ENCODE results near the gene CDK5RAP2.

Gene CDK5RAP2

DNA sequence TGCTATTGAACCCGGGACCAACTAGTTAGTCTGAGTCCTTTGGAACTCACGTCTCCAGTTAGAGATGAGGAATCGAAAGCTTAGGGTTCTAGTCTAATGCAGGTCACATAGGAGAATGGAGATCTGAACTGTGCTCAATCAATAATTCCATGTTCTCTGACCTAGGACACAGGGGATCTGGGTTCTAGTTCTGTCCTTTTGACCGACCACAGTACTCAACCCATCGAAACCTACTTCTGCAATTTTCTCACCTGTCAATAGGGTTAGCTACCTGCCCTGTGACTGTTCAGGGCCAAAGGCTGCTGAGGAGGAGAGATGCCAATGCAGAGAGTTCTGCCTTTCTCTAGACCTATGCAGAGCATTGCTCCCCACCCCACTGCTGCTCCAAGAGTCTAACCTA is 187.7 kb downstream of the CDK5RAP2 start:
- Histone ChIP-seq H3K23ac (ENCODE audit: low read length) (no peak overlapping the region), H3K18ac (ENCODE audit: low read length) (no peak overlapping the region), H2BK120ac (ENCODE audit: insufficient read depth, low read length, poor library complexity) (no peak overlapping the region), H3K9me3 (ENCODE audit: insufficient read depth, low read depth, low read length) (peaks cover 2% of the 10 kb centered on the region), H3K4ac (ENCODE audit: low read depth, low read length) (no peak overlapping the region), H4K8ac (ENCODE audit: low read depth, low read length) (no peak overlapping the region), H2BK12ac (ENCODE audit: low read length) (no peak overlapping the region), H3K4me2 (ENCODE audit: low read length) (no peak overlapping the region), H3K14ac (ENCODE audit: low read length) (no peak overlapping the region), H3K27me3 (ENCODE audit: insufficient read depth, low read length) (no peaks in the 10 kb centered on the region), H3K36me3 (ENCODE audit: control insufficient read depth in 1 of 2, insufficient read depth in 2 of 2, low read length in 2 of 2) (peaks cover 47 to 49% of the 10 kb centered on the region in 2 experiments), H3K79me1 (ENCODE audit: low read length) (no peaks in the 10 kb centered on the region), H3K9ac (ENCODE audit: low read length) (no peak overlapping the region), H3K27ac (ENCODE audit: low read depth, low read length) (no peak overlapping the region), H3K79me2 (ENCODE audit: control insufficient read depth, insufficient read depth, low read length, poor library complexity) (no peaks in the 10 kb centered on the region), H2BK5ac (ENCODE audit: low read depth, low read length, poor library complexity) (no peak overlapping the region), H3K4me1 (ENCODE audit: control insufficient read depth in 1 of 2, insufficient read depth in 2 of 2, low read length in 2 of 2) (peaks cover 9 to 21% of the 10 kb centered on the region in 2 experiments), H3K4me3 (ENCODE audit: low read depth, low read length) (no peak overlapping the region), H4K91ac (ENCODE audit: low read depth, low read length) (no peak overlapping the region), H2AK5ac (ENCODE audit: low read length) (no peak overlapping the region), H2AFZ (ENCODE audit: insufficient read depth, low read length, poor library complexity) (no peak overlapping the region), H4K12ac (ENCODE audit: low read depth, low read length) (no peak overlapping the region)
- no peak for DNase-seq
- WGBS (ENCODE audit: extremely low coverage, insufficient coverage, insufficient read length), result no CpG with 5 or more reads among the region's 5 CpGs

DNA sequence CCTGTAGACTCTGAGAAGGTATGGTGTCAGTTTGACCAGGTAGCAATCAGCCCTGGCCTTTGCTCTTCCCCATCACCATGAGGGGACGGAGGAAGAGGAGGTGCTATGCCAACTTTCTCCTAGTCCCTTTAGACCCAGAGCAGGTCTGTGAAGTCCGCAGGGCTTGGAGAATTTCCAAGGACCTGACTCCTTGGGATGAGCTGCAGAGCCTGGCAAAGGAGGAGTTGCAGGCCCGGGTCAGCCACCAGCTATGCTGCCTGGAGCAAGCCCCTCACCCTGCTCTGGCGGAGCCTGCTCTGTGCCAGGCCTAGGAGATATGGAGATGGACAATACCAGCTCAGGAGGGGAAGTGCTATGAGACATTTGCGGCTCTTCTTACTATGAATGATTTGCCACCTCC is 188.3 kb downstream of the CDK5RAP2 start:
- Histone ChIP-seq H3K14ac (ENCODE audit: low read length) (no peak overlapping the region), H3K4me2 (ENCODE audit: low read length) (no peak overlapping the region), H2BK120ac (ENCODE audit: insufficient read depth, low read length, poor library complexity) (no peak overlapping the region), H4K12ac (ENCODE audit: low read depth, low read length) (no peak overlapping the region), H2BK12ac (ENCODE audit: low read length) (no peak overlapping the region), H2AFZ (ENCODE audit: insufficient read depth, low read length, poor library complexity) (no peak overlapping the region), H3K9me3 (ENCODE audit: insufficient read depth, low read depth, low read length) (peaks cover 2% of the 10 kb centered on the region), H3K4ac (ENCODE audit: low read depth, low read length) (no peak overlapping the region), H3K27me3 (ENCODE audit: insufficient read depth, low read length) (no peaks in the 10 kb centered on the region), H3K79me1 (ENCODE audit: low read length) (no peaks in the 10 kb centered on the region), H3K9ac (ENCODE audit: low read length) (no peak overlapping the region), H3K18ac (ENCODE audit: low read length) (no peak overlapping the region), H3K36me3 (ENCODE audit: control insufficient read depth in 1 of 2, insufficient read depth in 2 of 2, low read length in 2 of 2) (peaks cover 47 to 49% of the 10 kb centered on the region in 2 experiments), H3K27ac (ENCODE audit: low read depth, low read length) (no peak overlapping the region), H4K91ac (ENCODE audit: low read depth, low read length) (no peak overlapping the region), H3K23ac (ENCODE audit: low read length) (no peak overlapping the region), H4K8ac (ENCODE audit: low read depth, low read length) (no peak overlapping the region), H3K79me2 (ENCODE audit: control insufficient read depth, insufficient read depth, low read length, poor library complexity) (no peaks in the 10 kb centered on the region), H2BK5ac (ENCODE audit: low read depth, low read length, poor library complexity) (no peak overlapping the region), H3K4me1 (ENCODE audit: control insufficient read depth in 1 of 2, insufficient read depth in 2 of 2, low read length in 2 of 2) (peaks cover 13 to 21% of the 10 kb centered on the region in 2 experiments), H3K4me3 (ENCODE audit: low read depth, low read length) (no peak overlapping the region), H2AK5ac (ENCODE audit: low read length) (no peak overlapping the region)
- no CpG with 5 or more reads among the region's 5 CpGs for WGBS (ENCODE audit: extremely low coverage, insufficient coverage, insufficient read length)
- DNase-seq, result no peak

DNA sequence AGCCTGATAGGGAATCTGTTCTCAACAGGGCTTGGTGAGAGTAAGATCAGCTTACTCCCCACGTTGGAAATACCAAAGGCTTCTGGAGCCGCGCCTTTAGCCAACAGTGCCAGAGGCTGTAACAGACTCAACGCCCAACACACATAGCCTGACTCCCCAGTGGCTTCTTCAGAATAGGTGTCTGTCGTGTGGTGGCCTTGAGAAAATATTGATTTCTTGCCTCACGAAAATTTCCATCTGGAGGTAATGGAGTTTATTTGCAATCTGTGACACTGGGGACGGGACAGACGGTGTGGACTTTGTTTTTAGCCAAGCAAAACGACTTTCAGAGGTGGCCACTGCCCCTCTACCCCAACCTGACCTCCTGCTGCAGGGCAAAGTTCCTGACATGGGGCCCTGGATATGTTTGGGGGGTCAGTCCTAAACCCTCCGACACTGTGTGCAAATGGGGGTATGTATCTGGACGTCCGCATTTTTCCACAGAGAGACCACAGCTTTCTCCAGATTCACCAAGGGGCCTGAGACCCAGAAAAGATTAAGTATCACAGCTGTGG is 189.3 kb downstream of the CDK5RAP2 start:
- H3K27me3 ChIP-seq (ENCODE audit: insufficient read depth, low read length), result no peaks in the 10 kb centered on the region
- H3K4me1 ChIP-seq (ENCODE audit: control insufficient read depth in 1 of 2, insufficient read depth in 2 of 2, low read length in 2 of 2), result peaks cover 16 to 21% of the 10 kb centered on the region in 2 experiments
- H2AK5ac ChIP-seq (ENCODE audit: low read length), result no peak overlapping the region
- H2BK5ac ChIP-seq (ENCODE audit: low read depth, low read length, poor library complexity), result no peak overlapping the region
- no peak overlapping the region for H3K9ac ChIP-seq (ENCODE audit: low read length)
- no peaks in the 10 kb centered on the region for H3K79me2 ChIP-seq (ENCODE audit: control insufficient read depth, insufficient read depth, low read length, poor library complexity)
- H3K18ac ChIP-seq (ENCODE audit: low read length), result no peak overlapping the region
- H2AFZ ChIP-seq (ENCODE audit: insufficient read depth, low read length, poor library complexity), result no peak overlapping the region
- DNase-seq, result no peak
- no peak overlapping the region for H2BK120ac ChIP-seq (ENCODE audit: insufficient read depth, low read length, poor library complexity)
- peaks cover 45% of the 10 kb centered on the region in 2 experiments for H3K36me3 ChIP-seq (ENCODE audit: control insufficient read depth in 1 of 2, insufficient read depth in 2 of 2, low read length in 2 of 2)
- no peak overlapping the region for H2BK12ac ChIP-seq (ENCODE audit: low read length)
- no peak overlapping the region for H3K4ac ChIP-seq (ENCODE audit: low read depth, low read length)
- no CpG with 5 or more reads among the region's 12 CpGs for WGBS (ENCODE audit: extremely low coverage, insufficient coverage, insufficient read length)
- H3K23ac ChIP-seq (ENCODE audit: low read length), result no peak overlapping the region
- no peak overlapping the region for H4K91ac ChIP-seq (ENCODE audit: low read depth, low read length)
- no peak overlapping the region for H3K4me2 ChIP-seq (ENCODE audit: low read length)
- no peak overlapping the region for H3K14ac ChIP-seq (ENCODE audit: low read length)
- no peak overlapping the region for H4K8ac ChIP-seq (ENCODE audit: low read depth, low read length)
- no peak overlapping the region for H3K27ac ChIP-seq (ENCODE audit: low read depth, low read length)
- H4K12ac ChIP-seq (ENCODE audit: low read depth, low read length), result no peak overlapping the region
- H3K4me3 ChIP-seq (ENCODE audit: low read depth, low read length), result no peak overlapping the region
- H3K79me1 ChIP-seq (ENCODE audit: low read length), result no peaks in the 10 kb centered on the region
- peaks cover 2% of the 10 kb centered on the region for H3K9me3 ChIP-seq (ENCODE audit: insufficient read depth, low read depth, low read length)

DNA sequence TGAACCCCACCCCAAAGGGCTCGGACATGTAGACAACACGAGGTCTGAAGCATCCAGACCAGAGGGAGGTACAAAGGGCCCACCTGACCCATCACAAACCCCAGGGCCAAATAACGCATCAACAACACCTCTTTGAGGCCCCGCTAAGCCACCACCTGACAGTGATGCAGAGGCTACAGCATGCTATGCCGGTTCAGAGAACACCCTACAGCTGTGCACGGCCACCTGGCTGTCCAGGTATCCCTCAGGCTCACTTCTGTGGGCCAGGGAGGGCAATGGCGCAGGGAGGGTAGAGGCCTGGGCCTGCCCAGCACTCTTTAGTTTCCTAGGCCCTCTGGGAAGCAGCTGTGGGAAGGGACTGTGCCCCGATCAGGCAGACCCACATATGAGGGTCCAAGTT is 190.1 kb downstream of the CDK5RAP2 start:
- Histone ChIP-seq H3K9me3 (ENCODE audit: insufficient read depth, low read depth, low read length) (peaks cover 2% of the 10 kb centered on the region), H3K36me3 (ENCODE audit: control insufficient read depth in 1 of 2, insufficient read depth in 2 of 2, low read length in 2 of 2) (peaks cover 43 to 45% of the 10 kb centered on the region in 2 experiments), H3K23ac (ENCODE audit: low read length) (no peak overlapping the region), H3K18ac (ENCODE audit: low read length) (no peak overlapping the region), H3K14ac (ENCODE audit: low read length) (peak overlapping the region; percentile 4), H3K79me1 (ENCODE audit: low read length) (no peaks in the 10 kb centered on the region), H2AFZ (ENCODE audit: insufficient read depth, low read length, poor library complexity) (no peak overlapping the region), H3K4me2 (ENCODE audit: low read length) (no peak overlapping the region), H4K12ac (ENCODE audit: low read depth, low read length) (no peak overlapping the region), H2BK5ac (ENCODE audit: low read depth, low read length, poor library complexity) (no peak overlapping the region), H4K91ac (ENCODE audit: low read depth, low read length) (no peak overlapping the region), H3K9ac (ENCODE audit: low read length) (no peak overlapping the region), H4K8ac (ENCODE audit: low read depth, low read length) (no peak overlapping the region), H2AK5ac (ENCODE audit: low read length) (no peak overlapping the region), H3K4me1 (ENCODE audit: control insufficient read depth in 1 of 2, insufficient read depth in 2 of 2, low read length in 2 of 2) (peaks cover 16 to 21% of the 10 kb centered on the region in 2 experiments), H2BK120ac (ENCODE audit: insufficient read depth, low read length, poor library complexity) (no peak overlapping the region), H3K27ac (ENCODE audit: low read depth, low read length) (no peak overlapping the region), H3K4ac (ENCODE audit: low read depth, low read length) (no peak overlapping the region), H2BK12ac (ENCODE audit: low read length) (no peak overlapping the region), H3K4me3 (ENCODE audit: low read depth, low read length) (no peak overlapping the region), H3K27me3 (ENCODE audit: insufficient read depth, low read length) (no peaks in the 10 kb centered on the region), H3K79me2 (ENCODE audit: control insufficient read depth, insufficient read depth, low read length, poor library complexity) (no peaks in the 10 kb centered on the region)
- no CpG with 5 or more reads among the region's 8 CpGs for WGBS (ENCODE audit: extremely low coverage, insufficient coverage, insufficient read length)
- no peak for DNase-seq
